Measurements from ENCODE around the gene ZNF304.

DNA sequence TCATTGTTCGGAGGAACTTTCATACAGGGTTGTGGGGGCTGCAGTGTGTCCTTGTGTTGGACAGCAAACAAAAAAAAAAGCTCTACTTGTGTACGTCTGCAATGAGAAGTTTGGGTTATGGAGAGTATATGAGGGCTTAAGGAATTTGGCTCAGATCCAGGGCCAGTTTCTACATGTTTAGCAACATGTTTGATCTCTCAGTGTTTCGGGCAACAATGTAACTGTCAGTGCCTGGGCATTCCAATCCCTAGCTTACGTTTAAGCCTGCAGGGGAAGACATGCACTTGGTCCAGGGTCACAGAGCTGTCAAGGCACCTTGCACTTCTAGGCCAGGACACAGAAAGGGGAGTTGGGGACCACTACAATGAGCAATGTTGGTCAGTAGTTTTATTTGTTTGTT, 16.9 kb upstream of the ZNF304 start:
- TF ChIP-seq, protein P1, sequence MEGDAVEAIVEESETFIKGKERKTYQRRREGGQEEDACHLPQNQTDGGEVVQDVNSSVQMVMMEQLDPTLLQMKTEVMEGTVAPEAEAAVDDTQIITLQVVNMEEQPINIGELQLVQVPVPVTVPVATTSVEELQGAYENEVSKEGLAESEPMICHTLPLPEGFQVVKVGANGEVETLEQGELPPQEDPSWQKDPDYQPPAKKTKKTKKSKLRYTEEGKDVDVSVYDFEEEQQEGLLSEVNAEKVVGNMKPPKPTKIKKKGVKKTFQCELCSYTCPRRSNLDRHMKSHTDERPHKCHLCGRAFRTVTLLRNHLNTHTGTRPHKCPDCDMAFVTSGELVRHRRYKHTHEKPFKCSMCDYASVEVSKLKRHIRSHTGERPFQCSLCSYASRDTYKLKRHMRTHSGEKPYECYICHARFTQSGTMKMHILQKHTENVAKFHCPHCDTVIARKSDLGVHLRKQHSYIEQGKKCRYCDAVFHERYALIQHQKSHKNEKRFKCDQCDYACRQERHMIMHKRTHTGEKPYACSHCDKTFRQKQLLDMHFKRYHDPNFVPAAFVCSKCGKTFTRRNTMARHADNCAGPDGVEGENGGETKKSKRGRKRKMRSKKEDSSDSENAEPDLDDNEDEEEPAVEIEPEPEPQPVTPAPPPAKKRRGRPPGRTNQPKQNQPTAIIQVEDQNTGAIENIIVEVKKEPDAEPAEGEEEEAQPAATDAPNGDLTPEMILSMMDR (IDR thresholded peaks at IDR 0.05) = no peak
- no peak for TF ChIP-seq ZFX (IDR thresholded peaks at IDR 0.05; ENCODE audit: borderline replicate concordance)

All from 22Rv1 (cell line).